Measurements from ENCODE around the gene ERN1.

Gene ERN1

GRCh38 chr17:64110379-64111152 is 19.4 kb downstream of the ERN1 start (continued):
- TF ChIP-seq OVOL3 (tag by site-specific recombination; IDR thresholded peaks at IDR 0.05): no peak
- TF ChIP-seq ZNF555 (tag by site-specific recombination; conservative IDR thresholded peaks at IDR 0.05): no peak
- no peak for TF ChIP-seq ZNF677 (tag by site-specific recombination; IDR thresholded peaks at IDR 0.05)
- TF ChIP-seq ZNF16 (tag by site-specific recombination; IDR thresholded peaks at IDR 0.05; ENCODE audit: low read depth): no peak
- TF ChIP-seq ZBTB21 (tag by site-specific recombination; IDR thresholded peaks at IDR 0.05): no peak

GRCh38 chr17:64109400-64109799 is 20.5 kb downstream of the ERN1 start:
- ChIA-PET POLR2A (no interaction called here), CTCF (interaction anchor here (1.0 to 1.3 kb wide), 3 partner anchors 24 to 182 kb away, joined by 3 to 5 read pairs (median 3); no protein-coding TSS in a partner anchor)
- no peak overlapping the region for H3K4me3 ChIP-seq (ENCODE audit: low read depth, low read length)
- no peaks in the 10 kb centered on the region for H3K36me3 ChIP-seq (ENCODE audit: control insufficient read depth in 2 of 2, insufficient read depth in 1 of 2, low read length in 2 of 2)
- 0 out of 2 replicates have a peak, but pooled peaks cover 3% of the 10 kb centered on the region for H3K4me1 ChIP-seq (ENCODE audit: control insufficient read depth, insufficient read depth, low read length)
- no peaks in the 10 kb centered on the region for H3K9me3 ChIP-seq (ENCODE audit: control insufficient read depth, insufficient read depth, low read depth, low read length)
- TF ChIP-seq ZEB2 (tag by site-specific recombination; IDR thresholded peaks at IDR 0.05) (no peak), ZNF24 (tag by site-specific recombination; IDR thresholded peaks at IDR 0.05) (no peak), ZNF350 (tag by site-specific recombination; IDR thresholded peaks at IDR 0.05) (no peak)
- no peak overlapping the region for H3K27ac ChIP-seq (ENCODE audit: extremely low read depth, low read depth, low read length)

- Histone ChIP-seq H3K4me3 (ENCODE audit: low read depth, low read length) (no peak overlapping the region), H3K36me3 (ENCODE audit: control insufficient read depth in 2 of 2, insufficient read depth in 1 of 2, low read length in 2 of 2) (no peaks in the 10 kb centered on the region), H3K27ac (ENCODE audit: extremely low read depth, low read depth, low read length) (no peak overlapping the region), H3K9me3 (ENCODE audit: control insufficient read depth, insufficient read depth, low read depth, low read length) (no peaks in the 10 kb centered on the region), H3K4me1 (ENCODE audit: control insufficient read depth, insufficient read depth, low read length) (0 out of 2 replicates have a peak, but pooled peaks cover 3% of the 10 kb centered on the region)
- peak; percentile 5; the same call in 1 of the 2 replicates for TF ChIP-seq ZNF121 (tag by site-specific recombination; IDR thresholded peaks at IDR 0.05)
- TF ChIP-seq KLF17 (tag by site-specific recombination; IDR thresholded peaks at IDR 0.05): no peak
- POLR2A ChIA-PET: no interaction called here
- CTCF ChIA-PET: no interaction called here
These were observed 22.3 kb downstream of the ERN1 start for GRCh38 chr17:64107500-64108236.

GRCh38 chr17:64106918-64107317 is 23.0 kb downstream of the ERN1 start:
- CTCF ChIA-PET: no interaction called here
- no peak overlapping the region for H3K4me3 ChIP-seq (ENCODE audit: low read depth, low read length)
- POLR2A ChIA-PET: interaction anchor here (0.6 kb wide), 1 partner anchor 145 kb away, joined by 3 read pairs; no protein-coding TSS in a partner anchor
- H3K36me3 ChIP-seq (ENCODE audit: control insufficient read depth in 2 of 2, insufficient read depth in 1 of 2, low read length in 2 of 2): no peaks in the 10 kb centered on the region
- H3K27ac ChIP-seq (ENCODE audit: extremely low read depth, low read depth, low read length): no peak overlapping the region
- H3K9me3 ChIP-seq (ENCODE audit: control insufficient read depth, insufficient read depth, low read depth, low read length): no peaks in the 10 kb centered on the region
- 0 out of 2 replicates have a peak, but pooled peaks cover 3% of the 10 kb centered on the region for H3K4me1 ChIP-seq (ENCODE audit: control insufficient read depth, insufficient read depth, low read length)
- TF ChIP-seq ZNF629 (tag by site-specific recombination; IDR thresholded peaks at IDR 0.05): no peak
- no peak for TF ChIP-seq TCF7L2 (IDR thresholded peaks at IDR 0.05; ENCODE audit: borderline replicate concordance, low read depth, low read length)
- TF ChIP-seq CTCF (tag by site-specific recombination; IDR thresholded peaks at IDR 0.05): no peak
- no peak for TF ChIP-seq ZNF155 (tag by site-specific recombination; IDR thresholded peaks at IDR 0.05)
- TF ChIP-seq SETDB1 (IDR thresholded peaks at IDR 0.05; ENCODE audit: insufficient read length, low read length): no peak
- no peak for TF ChIP-seq SCRT2 (tag by site-specific recombination; IDR thresholded peaks at IDR 0.05)
- TF ChIP-seq ZNF16 (tag by site-specific recombination; IDR thresholded peaks at IDR 0.05; ENCODE audit: low read depth): no peak
- no peak for TF ChIP-seq ZNF521 (tag by site-specific recombination; IDR thresholded peaks at IDR 0.05)
- TF ChIP-seq ZNF248 (tag by site-specific recombination; IDR thresholded peaks at IDR 0.05): no peak
- TF ChIP-seq KLF10 (tag by site-specific recombination; IDR thresholded peaks at IDR 0.05): no peak
- TF ChIP-seq ATF2 (tag by site-specific recombination; IDR thresholded peaks at IDR 0.05; ENCODE audit: low read depth): no peak
- TF ChIP-seq ZSCAN5A (tag by site-specific recombination; IDR thresholded peaks at IDR 0.05): no peak
- no peak for TF ChIP-seq GLIS2 (tag by site-specific recombination; IDR thresholded peaks at IDR 0.05)

All from HEK293 (cell line).